Measurements from ENCODE around the gene TWIST2.

TWIST2 gene

DNA sequence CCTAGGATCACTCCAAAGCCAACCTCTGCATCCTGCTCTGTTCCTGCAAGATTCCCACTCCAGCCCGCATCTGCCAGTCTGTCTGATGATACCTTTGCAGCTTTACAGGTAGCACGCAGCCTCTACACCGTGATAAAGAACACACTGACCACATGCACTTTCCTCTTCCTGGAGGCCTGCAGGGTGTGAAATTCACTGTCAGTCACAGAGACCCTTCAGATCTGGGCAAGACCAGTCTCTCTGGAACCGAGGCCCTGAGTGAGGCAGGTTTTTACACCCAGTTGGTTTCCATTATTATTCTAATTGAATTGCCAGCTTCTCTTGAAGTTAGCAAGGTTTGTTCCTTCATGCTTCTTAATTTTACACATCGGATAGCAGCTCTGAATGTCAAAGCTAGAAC is 30.5 kb upstream of the TWIST2 start:
- DNase-seq (ENCODE audit: insufficient read length) (no peak), FAIRE-seq (no peak)
- no peak for TF ChIP-seq POLR2AphosphoS5 (IDR thresholded peaks at IDR 0.05; ENCODE audit: low read depth, low read length)
- no peak for TF ChIP-seq POLR2A (IDR thresholded peaks at IDR 0.05; ENCODE audit: low read depth, low read length)
- no peak for TF ChIP-seq TAF1 (IDR thresholded peaks at IDR 0.05; ENCODE audit: borderline replicate concordance, low read depth, low read length)

DNA sequence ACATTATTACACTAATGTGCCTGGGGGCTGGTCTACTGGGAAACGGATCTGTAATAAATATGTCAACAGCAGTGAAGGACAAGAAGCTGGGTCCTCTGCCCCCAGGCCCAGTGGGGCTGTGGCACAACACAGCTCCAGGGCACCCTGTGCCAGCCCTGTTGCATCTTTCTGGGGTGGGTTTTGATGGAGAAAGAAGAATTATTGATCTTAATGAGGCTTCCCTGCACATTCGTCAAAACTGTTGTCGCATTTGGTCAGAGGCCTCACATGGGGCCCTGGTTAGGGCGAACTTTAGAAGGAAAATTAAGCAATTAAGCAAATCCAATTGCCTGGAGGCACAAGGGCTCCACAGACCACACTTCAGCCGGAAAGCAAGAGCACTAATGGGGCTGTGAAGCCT is 30.0 kb upstream of the TWIST2 start:
- FAIRE-seq (no peak), DNase-seq (ENCODE audit: insufficient read length) (no peak)
- TF ChIP-seq POLR2A (IDR thresholded peaks at IDR 0.05; ENCODE audit: low read depth, low read length) (no peak), POLR2AphosphoS5 (IDR thresholded peaks at IDR 0.05; ENCODE audit: low read depth, low read length) (no peak), TAF1 (IDR thresholded peaks at IDR 0.05; ENCODE audit: borderline replicate concordance, low read depth, low read length) (no peak)

GRCh38 chr2:238818561-238818960 is 29.3 kb upstream of the TWIST2 start:
- DNase-seq (ENCODE audit: insufficient read length) (no peak), FAIRE-seq (no peak)
- no peak for TF ChIP-seq POLR2A (IDR thresholded peaks at IDR 0.05; ENCODE audit: low read depth, low read length)
- no peak for TF ChIP-seq TAF1 (IDR thresholded peaks at IDR 0.05; ENCODE audit: borderline replicate concordance, low read depth, low read length)
- TF ChIP-seq POLR2AphosphoS5 (IDR thresholded peaks at IDR 0.05; ENCODE audit: low read depth, low read length) = no peak

- no peak for FAIRE-seq
- no peak for DNase-seq (ENCODE audit: insufficient read length)
- TF ChIP-seq POLR2AphosphoS5 (IDR thresholded peaks at IDR 0.05; ENCODE audit: low read depth, low read length) (no peak), TAF1 (IDR thresholded peaks at IDR 0.05; ENCODE audit: borderline replicate concordance, low read depth, low read length) (no peak), POLR2A (IDR thresholded peaks at IDR 0.05; ENCODE audit: low read depth, low read length) (no peak)
Measured at GRCh38 chr2:238820197-238820596, 27.7 kb upstream of the TWIST2 start.

- no peak for TF ChIP-seq TAF1 (IDR thresholded peaks at IDR 0.05; ENCODE audit: borderline replicate concordance, low read depth, low read length)
- no peak for TF ChIP-seq POLR2A (IDR thresholded peaks at IDR 0.05; ENCODE audit: low read depth, low read length)
- no peak for TF ChIP-seq POLR2AphosphoS5 (IDR thresholded peaks at IDR 0.05; ENCODE audit: low read depth, low read length)
- no peak for FAIRE-seq
Measured at GRCh38 chr2:238820916-238821315, 27.0 kb upstream of the TWIST2 start.

GRCh38 chr2:238821391-238821790 is 26.5 kb upstream of the TWIST2 start:
- FAIRE-seq (no peak), DNase-seq (ENCODE audit: insufficient read length) (no peak)
- no peak for TF ChIP-seq TAF1 (IDR thresholded peaks at IDR 0.05; ENCODE audit: borderline replicate concordance, low read depth, low read length)
- TF ChIP-seq POLR2A (IDR thresholded peaks at IDR 0.05; ENCODE audit: low read depth, low read length) = no peak
- TF ChIP-seq POLR2AphosphoS5 (IDR thresholded peaks at IDR 0.05; ENCODE audit: low read depth, low read length) = no peak

More at GRCh38 chr2:238820916-238821315, 27.0 kb upstream of the TWIST2 start:
- no peak for DNase-seq (ENCODE audit: insufficient read length)

DNA sequence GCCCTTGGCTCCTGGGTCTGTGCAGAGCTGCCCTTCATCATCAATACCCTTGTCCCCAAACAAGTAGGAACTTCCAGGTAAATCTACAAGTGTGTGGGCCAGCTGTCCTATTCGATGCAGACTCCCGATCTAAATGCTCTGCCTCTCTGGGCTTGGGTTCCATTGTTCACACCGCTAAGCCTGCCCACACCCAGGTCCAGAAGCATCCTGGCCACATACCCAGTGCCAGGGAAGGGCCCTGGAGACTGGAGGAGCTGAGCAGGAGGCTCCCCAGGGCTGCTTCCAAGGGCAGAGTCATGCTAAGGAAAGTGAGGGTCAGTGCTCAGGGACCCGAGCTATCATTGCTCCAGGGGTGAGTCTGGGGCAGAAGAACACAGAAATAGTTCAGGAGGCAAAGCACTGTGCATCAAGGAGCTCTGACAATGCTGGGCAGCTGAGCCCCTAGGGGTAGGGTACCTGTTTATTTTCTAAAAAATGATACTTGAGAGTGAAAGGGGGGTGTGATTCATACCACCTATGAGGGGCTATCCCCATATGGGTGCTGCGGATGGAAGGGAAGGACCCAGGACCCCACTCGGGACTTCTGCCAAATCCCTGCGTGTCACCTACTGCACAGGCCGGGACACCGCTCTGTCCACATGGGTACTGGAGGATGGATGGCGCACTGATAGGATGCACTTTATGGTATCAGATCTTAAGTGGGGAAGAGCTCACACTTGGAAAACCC is 25.8 kb upstream of the TWIST2 start:
- DNase-seq (ENCODE audit: insufficient read length) (no peak), FAIRE-seq (no peak)
- TF ChIP-seq POLR2AphosphoS5 (IDR thresholded peaks at IDR 0.05; ENCODE audit: low read depth, low read length) = no peak
- TF ChIP-seq TAF1 (IDR thresholded peaks at IDR 0.05; ENCODE audit: borderline replicate concordance, low read depth, low read length) = no peak
- TF ChIP-seq POLR2A (IDR thresholded peaks at IDR 0.05; ENCODE audit: low read depth, low read length) = no peak

- TF ChIP-seq TAF1 (IDR thresholded peaks at IDR 0.05; ENCODE audit: borderline replicate concordance, low read depth, low read length) (no peak), POLR2A (IDR thresholded peaks at IDR 0.05; ENCODE audit: low read depth, low read length) (no peak), POLR2AphosphoS5 (IDR thresholded peaks at IDR 0.05; ENCODE audit: low read depth, low read length) (no peak)
- no peak for DNase-seq (ENCODE audit: insufficient read length)
- no peak for FAIRE-seq
Measured at GRCh38 chr2:238822955-238823354, 24.9 kb upstream of the TWIST2 start.

- FAIRE-seq = no peak
- DNase-seq (ENCODE audit: insufficient read length) = no peak
- TF ChIP-seq POLR2A (IDR thresholded peaks at IDR 0.05; ENCODE audit: low read depth, low read length) (no peak), TAF1 (IDR thresholded peaks at IDR 0.05; ENCODE audit: borderline replicate concordance, low read depth, low read length) (no peak), POLR2AphosphoS5 (IDR thresholded peaks at IDR 0.05; ENCODE audit: low read depth, low read length) (no peak)
Measured at GRCh38 chr2:238831177-238831576, 16.7 kb upstream of the TWIST2 start.

DNA sequence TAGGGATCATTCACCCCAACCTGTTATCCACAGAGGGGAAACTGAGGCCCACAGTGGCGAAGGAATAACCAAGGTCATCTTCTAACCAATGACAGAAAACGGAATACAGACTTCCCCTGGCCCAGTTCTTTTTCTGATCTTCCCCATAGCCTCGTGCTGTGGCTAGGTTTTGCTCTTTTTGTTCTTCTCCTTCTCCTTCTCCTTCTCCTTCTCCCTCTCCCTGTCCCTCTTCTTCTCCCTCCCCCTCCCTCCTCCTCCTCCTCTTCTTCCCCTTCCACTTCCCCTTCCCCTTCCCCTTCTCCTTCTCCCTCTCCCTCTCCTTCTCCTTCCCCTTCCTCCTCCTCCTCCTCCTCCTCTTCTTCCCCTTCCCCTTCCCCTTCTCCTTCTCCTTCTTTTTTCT is 12.9 kb upstream of the TWIST2 start:
- TF ChIP-seq TAF1 (IDR thresholded peaks at IDR 0.05; ENCODE audit: borderline replicate concordance, low read depth, low read length) = no peak
- TF ChIP-seq POLR2A (IDR thresholded peaks at IDR 0.05; ENCODE audit: low read depth, low read length) = no peak
- TF ChIP-seq POLR2AphosphoS5 (IDR thresholded peaks at IDR 0.05; ENCODE audit: low read depth, low read length) = no peak
- DNase-seq (ENCODE audit: insufficient read length) = no peak
- FAIRE-seq = no peak

GRCh38 chr2:238835726-238836301 is 12.1 kb upstream of the TWIST2 start:
- no peak for TF ChIP-seq TAF1 (IDR thresholded peaks at IDR 0.05; ENCODE audit: borderline replicate concordance, low read depth, low read length)
- FAIRE-seq (no peak), DNase-seq (ENCODE audit: insufficient read length) (no peak)

- FAIRE-seq (no peak), DNase-seq (ENCODE audit: insufficient read length) (no peak)
- no peak for TF ChIP-seq TAF1 (IDR thresholded peaks at IDR 0.05; ENCODE audit: borderline replicate concordance, low read depth, low read length)
- TF ChIP-seq POLR2A (IDR thresholded peaks at IDR 0.05; ENCODE audit: low read depth, low read length) = no peak
Measured at GRCh38 chr2:238838786-238839327, 9.0 kb upstream of the TWIST2 start.

All from GM12892 (cell line).